Measurements from ENCODE around the gene GNPAT. TPM values are rescaled to one million over a fixed set of nuclear protein-coding genes. Genes with fewer than 3 reads are reported as not detected.

Gene GNPAT
- total RNA-seq, 1 donor from 2014 or later = 75.3 TPM

GRCh38 chr1:231213831-231214573 lies 27.0 kb upstream of the GNPAT start:
- no peak for DNase-seq

- no peak for DNase-seq
Measured at GRCh38 chr1:231214918-231215680, 25.9 kb upstream of the GNPAT start.

GRCh38 chr1:231215681-231216385 lies 25.2 kb upstream of the GNPAT start:
- no peak for DNase-seq

GRCh38 chr1:231216498-231216897 lies 24.5 kb upstream of the GNPAT start:
- no peak for DNase-seq

- DNase-seq = no peak
Measured at GRCh38 chr1:231217056-231217455, 24.0 kb upstream of the GNPAT start.

- DNase-seq = no peak
Measured at GRCh38 chr1:231218078-231218477, 22.9 kb upstream of the GNPAT start.

- DNase-seq = no peak
Measured at GRCh38 chr1:231219422-231220401, 21.3 kb upstream of the GNPAT start.

- no peak for DNase-seq
Measured at GRCh38 chr1:231220801-231221200, 20.2 kb upstream of the GNPAT start.

GRCh38 chr1:231226156-231226555 lies 14.9 kb upstream of the GNPAT start:
- DNase-seq = no peak

- DNase-seq = no peak
Measured at GRCh38 chr1:231231511-231231910, 9.5 kb upstream of the GNPAT start.

- DNase-seq = no peak
Measured at GRCh38 chr1:231232870-231233734, 7.9 kb upstream of the GNPAT start.

- no peak for DNase-seq
Measured at GRCh38 chr1:231233735-231234417, 7.1 kb upstream of the GNPAT start.

- no peak for DNase-seq
Measured at GRCh38 chr1:231234506-231234905, 6.5 kb upstream of the GNPAT start.

- peak; percentile 62 for DNase-seq
Measured at GRCh38 chr1:231235526-231236207, 5.3 kb upstream of the GNPAT start.

- DNase-seq = peak; percentile 82
Measured at GRCh38 chr1:231236208-231236591, 4.8 kb upstream of the GNPAT start.

GRCh38 chr1:231236938-231237337 lies 4.1 kb upstream of the GNPAT start:
- no peak for DNase-seq

GRCh38 chr1:231238298-231238697 lies 2.7 kb upstream of the GNPAT start:
- DNase-seq = no peak

GRCh38 chr1:231240531-231240882 lies 505 bp upstream of the GNPAT start:
- DNase-seq = no peak

- DNase-seq = peak; percentile 27
Measured at GRCh38 chr1:231241750-231242149, 738 bp downstream of the GNPAT start.

All from tongue (tissue), 2 donors.